ENCODE measurements around the gene VTN.

DNA sequence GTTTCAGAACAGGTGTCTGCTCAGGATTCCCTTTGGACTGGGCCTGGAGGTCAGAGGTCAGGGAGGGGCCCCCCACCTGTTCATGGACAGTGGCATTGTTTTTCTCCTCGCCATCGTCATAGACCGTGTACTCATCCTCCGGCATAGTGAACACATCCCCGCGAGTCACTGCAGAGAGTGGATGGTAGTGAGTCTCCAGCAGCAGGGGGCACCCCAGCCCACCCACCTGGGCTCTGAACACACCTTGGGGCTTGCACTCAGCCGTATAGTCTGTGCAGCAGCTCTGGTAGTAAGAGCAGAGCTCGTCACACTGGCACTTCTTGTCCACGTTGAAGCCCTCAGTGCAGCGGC, 448 bp downstream of the VTN start:
- no peak for TF ChIP-seq POLR2AphosphoS5 (IDR thresholded peaks at IDR 0.05; ENCODE audit: insufficient read depth, low read depth, low read length)
- TF ChIP-seq, protein P1, sequence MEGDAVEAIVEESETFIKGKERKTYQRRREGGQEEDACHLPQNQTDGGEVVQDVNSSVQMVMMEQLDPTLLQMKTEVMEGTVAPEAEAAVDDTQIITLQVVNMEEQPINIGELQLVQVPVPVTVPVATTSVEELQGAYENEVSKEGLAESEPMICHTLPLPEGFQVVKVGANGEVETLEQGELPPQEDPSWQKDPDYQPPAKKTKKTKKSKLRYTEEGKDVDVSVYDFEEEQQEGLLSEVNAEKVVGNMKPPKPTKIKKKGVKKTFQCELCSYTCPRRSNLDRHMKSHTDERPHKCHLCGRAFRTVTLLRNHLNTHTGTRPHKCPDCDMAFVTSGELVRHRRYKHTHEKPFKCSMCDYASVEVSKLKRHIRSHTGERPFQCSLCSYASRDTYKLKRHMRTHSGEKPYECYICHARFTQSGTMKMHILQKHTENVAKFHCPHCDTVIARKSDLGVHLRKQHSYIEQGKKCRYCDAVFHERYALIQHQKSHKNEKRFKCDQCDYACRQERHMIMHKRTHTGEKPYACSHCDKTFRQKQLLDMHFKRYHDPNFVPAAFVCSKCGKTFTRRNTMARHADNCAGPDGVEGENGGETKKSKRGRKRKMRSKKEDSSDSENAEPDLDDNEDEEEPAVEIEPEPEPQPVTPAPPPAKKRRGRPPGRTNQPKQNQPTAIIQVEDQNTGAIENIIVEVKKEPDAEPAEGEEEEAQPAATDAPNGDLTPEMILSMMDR (IDR thresholded peaks at IDR 0.05; ENCODE audit: extremely low read depth in 1 of 2, insufficient read depth in 1 of 2, low read depth in 1 of 2, low read length in 2 of 2): no peak
- TF ChIP-seq EZH2 (IDR thresholded peaks at IDR 0.05; ENCODE audit: borderline replicate concordance, low read depth, low read length, severe bottlenecking): no peak
- TF ChIP-seq GATA2 (IDR thresholded peaks at IDR 0.05; ENCODE audit: insufficient read depth, insufficient read length, low read depth, low read length): no peak
- TF ChIP-seq POLR2A (IDR thresholded peaks at IDR 0.05; ENCODE audit: low read depth, low read length): no peak
- TF ChIP-seq JUN (IDR thresholded peaks at IDR 0.05; ENCODE audit: borderline replicate concordance, insufficient read depth, insufficient read length, low read depth): no peak
- no peak for TF ChIP-seq FOS (IDR thresholded peaks at IDR 0.05; ENCODE audit: borderline replicate concordance, insufficient read depth, low read length)
- TF ChIP-seq, protein P2, sequence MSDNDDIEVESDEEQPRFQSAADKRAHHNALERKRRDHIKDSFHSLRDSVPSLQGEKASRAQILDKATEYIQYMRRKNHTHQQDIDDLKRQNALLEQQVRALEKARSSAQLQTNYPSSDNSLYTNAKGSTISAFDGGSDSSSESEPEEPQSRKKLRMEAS (IDR thresholded peaks at IDR 0.05; ENCODE audit: insufficient read depth, insufficient read length): no peak
- no peak for TF ChIP-seq MYC (IDR thresholded peaks at IDR 0.05; ENCODE audit: low read depth, low read length)

Data from endothelial cell of umbilical vein (primary cell).